A549 treated with dexamethasone at 1 μM for 4 hours (cell line): Measurements from ENCODE around the gene ERCC6L2. TPM values are rescaled to one million over a fixed set of nuclear protein-coding genes. Genes with fewer than 3 reads are reported as not detected.

Experiments used
- total RNA-seq: library from RNA; stranded (reverse); fragments of 200-300 nt; extraction: Qiagen RNA extraction; gene quantifications from 5 replicates; pipeline ENCODE4 v1.2.3, GENCODE V29; 2022

The ERCC6L2 gene
- total RNA-seq = 10.4 to 15.3 TPM (median 13.4 TPM) in 5 replicates

GRCh38 chr9:95875305-95876137, at the start of gene ERCC6L2:
TSS of gene ERCC6L2 (plus strand) at chr9:95875691. CDS start at chr9:95876039, 348 bp downstream.

